Activated B cell treated with CpG ODN at 0.5 μM for 24 hours (primary cell): Measurements from ENCODE around the gene SIDT2. TPM values are rescaled to one million over a fixed set of nuclear protein-coding genes. Genes with fewer than 3 reads are reported as not detected.

Source experiments
- ATAC-seq: fragments of 200-7000 bp; cut with Tn5 transposase; one replicate; pipeline ENCODE4 v1.10.0; 2021; ENCODE audit warnings: low read depth, mild to moderate bottlenecking, moderate library complexity
- CTCF ChIA-PET: fragments of 350-600 bp; sonication (Branson Sonifier 250); formaldehyde crosslinking; loops from one replicate; lab custom pipeline; 2021; ENCODE audit warnings: antibody characterized with exemption; lab: Charles Lee
- POLR2A ChIA-PET: fragments of 350-600 bp; sonication (Branson Sonifier 250); formaldehyde crosslinking; loops from one replicate; lab custom pipeline; 2021; ENCODE audit warnings: antibody characterized with exemption; lab: Charles Lee
- DNase-seq: peaks from one replicate; pipeline ENCODE4 v3.0.0; 2022
- H3K27ac Mint-ChIP-seq: one replicate; pipeline ENCODE4 v1.8.0; 2020; ENCODE audit warnings: mixed read lengths
- H3K27me3 Mint-ChIP-seq: one replicate; pipeline ENCODE4 v1.8.0; 2021; ENCODE audit warnings: mixed read lengths
- H3K36me3 Mint-ChIP-seq: one replicate; pipeline ENCODE4 v1.8.0; 2021; ENCODE audit warnings: low read depth, mixed read lengths
- H3K4me1 Mint-ChIP-seq: one replicate; pipeline ENCODE4 v1.8.0; 2021; ENCODE audit warnings: mixed read lengths
- H3K4me3 Mint-ChIP-seq: one replicate; pipeline ENCODE4 v1.8.0; 2020; ENCODE audit warnings: mild to moderate bottlenecking, mixed read lengths
- H3K9me3 Mint-ChIP-seq: one replicate; pipeline ENCODE4 v1.8.0; 2020; ENCODE audit warnings: mixed read lengths
- CTCF ChIP-seq: fragments of 200-600 bp; IDR thresholded peaks from one replicate; pipeline ENCODE4 v1.8.0; 2022; ENCODE audit warnings: antibody characterized with exemption, mild to moderate bottlenecking
- intact Hi-C: fragments of 100-400 bp; cut with micrococcal nuclease; formaldehyde crosslinking; loops from one replicate; pipeline ENCODE4 v1.15.1; 2024
- total RNA-seq: library from RNA; stranded (reverse); gene quantifications from 2 replicates; pipeline ENCODE4 v1.2.3, GENCODE V29; 2022

SIDT2 gene
- total RNA-seq, 1 donor from 2014 or later, result 115 TPM

- ChIA-PET POLR2A (interaction anchor here (0.8 to 1.5 kb wide), 4 partner anchors 13 to 40 kb away, joined by 3 to 4 read pairs (median 3); partner anchors contain the start of gene SIDT2), CTCF (no interaction called here)
- Mint-ChIP-seq H3K36me3 (peaks cover 90% of the 10 kb centered on the region), H3K4me3 (no peak overlapping the region), H3K27me3 (no peaks in the 10 kb centered on the region), H3K27ac (no peak overlapping the region), H3K9me3 (no peaks in the 10 kb centered on the region), H3K4me1 (peaks cover 2% of the 10 kb centered on the region)
- intact Hi-C loops, result no loop called here
- TF ChIP-seq CTCF, result no peak
- ATAC-seq (no peak), DNase-seq (no peak)
Measured at GRCh38 chr11:117218133-117218915, 39.8 kb downstream of the SIDT2 start.

GRCh38 chr11:117219001-117219400, 40.5 kb downstream of the SIDT2 start:
- Mint-ChIP-seq H3K27ac (no peak overlapping the region), H3K4me3 (no peak overlapping the region), H3K36me3 (peaks cover 90% of the 10 kb centered on the region), H3K27me3 (no peaks in the 10 kb centered on the region), H3K4me1 (peaks cover 2% of the 10 kb centered on the region), H3K9me3 (no peaks in the 10 kb centered on the region)
- TF ChIP-seq CTCF, result no peak
- CTCF ChIA-PET, result interaction anchor here (1.8 kb wide), 1 partner anchor 37 kb away, joined by 6 read pairs; no protein-coding TSS in a partner anchor
- POLR2A ChIA-PET, result interaction anchor here (1.1 to 1.5 kb wide), 2 partner anchors 38 to 40 kb away, joined by 3 to 4 read pairs; partner anchors contain the start of gene SIDT2
- intact Hi-C loops, result no loop called here
- no peak for ATAC-seq
- DNase-seq, result no peak

- ATAC-seq, result no peak
- no peak for DNase-seq
- ChIA-PET CTCF (interaction anchor here (1.8 kb wide), 1 partner anchor 38 kb away, joined by 6 read pairs; no protein-coding TSS in a partner anchor), POLR2A (interaction anchor here (1.0 to 1.1 kb wide), 2 partner anchors 16 to 41 kb away, joined by 3 read pairs; partner anchors contain the start of gene SIDT2)
- peaks cover 90% of the 10 kb centered on the region for H3K36me3 Mint-ChIP-seq
- no peak overlapping the region for H3K27ac Mint-ChIP-seq
- no peak for TF ChIP-seq CTCF
- peaks cover 2% of the 10 kb centered on the region for H3K4me1 Mint-ChIP-seq
- intact Hi-C loops, result no loop called here
- H3K4me3 Mint-ChIP-seq, result no peak overlapping the region
- H3K27me3 Mint-ChIP-seq, result no peaks in the 10 kb centered on the region
- H3K9me3 Mint-ChIP-seq, result no peaks in the 10 kb centered on the region
Measured at GRCh38 chr11:117219455-117219854, 40.9 kb downstream of the SIDT2 start.

GRCh38 chr11:117219995-117220394, 41.5 kb downstream of the SIDT2 start:
- intact Hi-C loops, result no loop called here
- Mint-ChIP-seq H3K27me3 (no peaks in the 10 kb centered on the region), H3K9me3 (no peaks in the 10 kb centered on the region), H3K4me1 (peaks cover 2% of the 10 kb centered on the region), H3K27ac (no peak overlapping the region), H3K4me3 (no peak overlapping the region), H3K36me3 (peaks cover 90% of the 10 kb centered on the region)
- ChIA-PET POLR2A (interaction anchor here (1.0 to 1.5 kb wide), 5 partner anchors 9 to 75 kb away, joined by 3 to 5 read pairs (median 5); partner anchors contain the start of genes PAFAH1B2 and SIDT2), CTCF (interaction anchor here (1.8 kb wide), 1 partner anchor 38 kb away, joined by 6 read pairs; no protein-coding TSS in a partner anchor)
- ATAC-seq, result no peak
- TF ChIP-seq CTCF, result no peak
- no peak for DNase-seq

- no peak overlapping the region for H3K27ac Mint-ChIP-seq
- intact Hi-C loops, result no loop called here
Measured at GRCh38 chr11:117220568-117220967, 42.0 kb downstream of the SIDT2 start.

More at GRCh38 chr11:117220568-117220967, 42.0 kb downstream of the SIDT2 start:
- CTCF ChIA-PET, result interaction anchor here (1.8 kb wide), 1 partner anchor 39 kb away, joined by 6 read pairs; no protein-coding TSS in a partner anchor
- POLR2A ChIA-PET, result interaction anchor here (0.6 to 1.5 kb wide), 6 partner anchors 9 to 303 kb away, joined by 3 to 5 read pairs (median 4); partner anchors contain the start of genes PAFAH1B2 and SIDT2
- peaks cover 2% of the 10 kb centered on the region for H3K4me1 Mint-ChIP-seq
- DNase-seq (no peak), ATAC-seq (no peak)
- no peaks in the 10 kb centered on the region for H3K9me3 Mint-ChIP-seq
- no peak overlapping the region for H3K4me3 Mint-ChIP-seq
- H3K36me3 Mint-ChIP-seq, result peaks cover 93% of the 10 kb centered on the region
- TF ChIP-seq CTCF, result no peak
- no peaks in the 10 kb centered on the region for H3K27me3 Mint-ChIP-seq
